OCI-LY7 (cell line): ENCODE measurements around the gene AP5S1.
"Not testable (repeated sequence)": the region's sequence is repeated elsewhere in the genome, so short reads cannot be mapped to it uniquely, and the experiment has no call there.

ENCODE experiments used
- CTCF ChIP-seq: fragments of 200-600 bp; sonication (generic); conservative IDR thresholded peaks from 2 replicates; pipeline ENCODE4 v1.5.1; 2014; ENCODE audit warnings: mild to moderate bottlenecking, antibody characterized with exemption, low read length, moderate library complexity, mixed read lengths
- EZH2phosphoT487 ChIP-seq: fragments of 200-600 bp; sonication (generic); IDR thresholded peaks from 2 replicates; pipeline ENCODE4 v1.6.1; 2018; ENCODE audit warnings: low read depth, borderline replicate concordance, mild to moderate bottlenecking, mixed run types, antibody characterized with exemption, low read length, moderate library complexity, mixed read lengths

DNA sequence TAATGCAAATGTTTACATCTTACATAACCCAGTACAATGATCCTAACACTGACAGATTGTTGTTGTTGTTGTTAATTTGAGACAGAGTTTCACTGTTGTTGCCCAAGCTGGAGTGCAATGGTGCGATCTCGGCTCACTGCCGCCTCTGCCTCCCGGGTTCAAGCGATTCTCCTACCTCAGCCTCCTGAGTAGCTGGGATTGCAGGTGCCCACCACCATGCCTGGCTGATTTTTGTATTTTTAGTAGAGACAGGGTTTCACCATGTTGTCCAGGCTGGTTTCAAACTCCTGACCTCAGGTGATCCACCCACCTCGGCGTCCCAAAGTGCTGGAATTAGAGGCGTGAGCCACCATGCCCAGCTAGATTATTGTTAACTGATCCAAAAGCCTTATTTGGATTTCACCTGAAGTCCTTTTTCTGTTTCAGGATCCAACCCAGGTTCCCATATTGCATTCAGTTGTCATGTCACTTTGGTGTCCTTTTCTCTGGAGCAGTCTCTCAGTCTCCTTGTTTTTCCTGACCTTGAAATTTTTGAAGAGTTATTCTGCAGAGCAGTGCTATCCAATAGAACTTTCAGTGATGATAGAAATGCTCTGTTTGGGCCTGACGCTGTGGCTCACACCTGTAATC lies 23.8 kb downstream of the AP5S1 start:
- TF ChIP-seq CTCF, EZH2phosphoT487: not testable (repeated sequence)
